Thyroid gland (tissue), 4 donors: ENCODE data around the gene EDAR. TPM values are rescaled to one million over a fixed set of nuclear protein-coding genes. Genes with fewer than 3 reads are reported as not detected.

Source experiments
- DNase-seq, 2 donors: peaks; one replicate each; pipeline ENCODE4 v3.0.0-alpha.2; 2019
- H3K27ac ChIP-seq, 3 donors: fragments of 200-600 bp; sonication (generic); 1 replicate in 2 of 3; 2 replicates in 1 of 3; pipeline ENCODE4 v1.5.1; 2016 to 2019; ENCODE audit warnings: mild to moderate bottlenecking in 1 of 3, moderate library complexity in 1 of 3
- H3K27me3 ChIP-seq: fragments of 200-600 bp; sonication (generic); one replicate; pipeline ENCODE4 v1.5.1; 2019
- H3K36me3 ChIP-seq, 2 donors: fragments of 200-600 bp; sonication (generic); one replicate each; pipeline ENCODE4 v1.5.1; 2016 to 2019
- H3K4me1 ChIP-seq, 2 donors: fragments of 200-600 bp; sonication (generic); one replicate each; pipeline ENCODE4 v1.5.1; 2017 to 2019
- H3K4me3 ChIP-seq, 3 donors: fragments of 200-600 bp; sonication (generic); replicated peaks in 1 of 3; 1 replicate in 2 of 3; 2 replicates in 1 of 3; pipeline ENCODE4 v1.5.1; 2016; ENCODE audit warnings: mild to moderate bottlenecking in 1 of 3
- H3K9me3 ChIP-seq: fragments of 200-600 bp; sonication (generic); one replicate; pipeline ENCODE4 v1.5.1; 2017
- CTCF ChIP-seq, 6 experiments: fragments of 200-600 bp in 3 of 6; fragments of 450-650 bp in 3 of 6; sonication (generic) in 3 of 6; IDR thresholded peaks; one replicate each; pipeline ENCODE4 v1.5.1; 2016 to 2019; ENCODE audit warnings: antibody characterized with exemption in 6 of 6, mild to moderate bottlenecking in 2 of 6, inconsistent platforms in 1 of 6, moderate library complexity in 1 of 6
- POLR2A ChIP-seq, 2 donors: fragments of 450-650 bp; IDR thresholded peaks; one replicate each; pipeline ENCODE4 v1.6.1; 2017; ENCODE audit warnings: antibody characterized with exemption in 2 of 2, mild to moderate bottlenecking in 2 of 2, moderate library complexity in 1 of 2
- WGBS, 2 donors: methylation state at CpG; one replicate each; pipeline ENCODE4 v1.1.5; 2017; 5-methylcytosine and 5-hydroxymethylcytosine counted together
- intact Hi-C: fragments of 100-400 bp; cut with DNase I; formaldehyde crosslinking; loops from one replicate; pipeline ENCODE4 v1.15.1; 2023
- total RNA-seq, 4 donors: library from RNA; depleted of rRNA; stranded (reverse); fragments of >200 nt; gene quantifications; one replicate each; pipeline ENCODE4 v1.2.3, GENCODE V29; 2016

Gene EDAR
- total RNA-seq, 4 donors from 2014 or later, result not detected

- no peaks in the 10 kb centered on the region for H3K27me3 ChIP-seq
- 72 to 86% methylated on average over 7 of the region's 7 CpGs for WGBS, 2 donors
- H3K4me1 ChIP-seq, result no peaks in the 10 kb centered on the region
- no peaks in the 10 kb centered on the region for H3K36me3 ChIP-seq
- no peak overlapping the region for H3K27ac ChIP-seq
- no peak overlapping the region for H3K4me3 ChIP-seq
- intact Hi-C loops, result no loop called here
- DNase-seq, result no peak
- H3K9me3 ChIP-seq, result no peaks in the 10 kb centered on the region
- no peak for TF ChIP-seq CTCF (IDR thresholded peaks at IDR 0.05)
- TF ChIP-seq POLR2A (IDR thresholded peaks at IDR 0.05), result no peak
Measured at GRCh38 chr2:108981846-108982245, 7.2 kb downstream of the EDAR start.

GRCh38 chr2:108980076-108980475 lies 8.9 kb downstream of the EDAR start:
- DNase-seq, result no peak
- Histone ChIP-seq H3K4me3 (no peak overlapping the region), H3K27me3 (no peaks in the 10 kb centered on the region), H3K36me3 (no peaks in the 10 kb centered on the region), H3K4me1 (no peaks in the 10 kb centered on the region), H3K27ac (no peak overlapping the region), H3K9me3 (no peaks in the 10 kb centered on the region)
- intact Hi-C loops, result no loop called here
- TF ChIP-seq CTCF (IDR thresholded peaks at IDR 0.05), result no peak
- TF ChIP-seq POLR2A (IDR thresholded peaks at IDR 0.05), result no peak
- WGBS, 2 donors, result 72 to 81% methylated on average over 6 of the region's 6 CpGs

- intact Hi-C loops, result no loop called here
- Histone ChIP-seq H3K9me3 (no peaks in the 10 kb centered on the region), H3K4me3 (no peak overlapping the region), H3K36me3 (no peaks in the 10 kb centered on the region), H3K27me3 (no peaks in the 10 kb centered on the region), H3K27ac (no peak overlapping the region), H3K4me1 (no peaks in the 10 kb centered on the region)
- 89 to 94% methylated on average over 3 of the region's 3 CpGs for WGBS, 2 donors
- no peak for DNase-seq
- TF ChIP-seq POLR2A (IDR thresholded peaks at IDR 0.05) (no peak), CTCF (IDR thresholded peaks at IDR 0.05) (no peak)
Measured at GRCh38 chr2:108979461-108979860, 9.6 kb downstream of the EDAR start.

- Histone ChIP-seq H3K27ac (no peak overlapping the region), H3K4me3 (no peak overlapping the region), H3K4me1 (no peaks in the 10 kb centered on the region), H3K9me3 (no peaks in the 10 kb centered on the region), H3K36me3 (no peaks in the 10 kb centered on the region), H3K27me3 (no peaks in the 10 kb centered on the region)
- no peak for DNase-seq
- 32 to 34% methylated on average over 7 of the region's 7 CpGs for WGBS, 2 donors
- TF ChIP-seq CTCF (IDR thresholded peaks at IDR 0.05), result no peak
- no peak for TF ChIP-seq POLR2A (IDR thresholded peaks at IDR 0.05)
- intact Hi-C loops, result no loop called here
Measured at GRCh38 chr2:108978709-108979111, 10.3 kb downstream of the EDAR start.

- 83 to 86% methylated on average over 14 of the region's 14 CpGs for WGBS, 2 donors
- TF ChIP-seq CTCF (IDR thresholded peaks at IDR 0.05) (no peak), POLR2A (IDR thresholded peaks at IDR 0.05) (no peak)
- H3K27ac ChIP-seq, result no peak overlapping the region
- no peaks in the 10 kb centered on the region for H3K36me3 ChIP-seq
- H3K4me1 ChIP-seq, result no peaks in the 10 kb centered on the region
- no peaks in the 10 kb centered on the region for H3K9me3 ChIP-seq
- H3K4me3 ChIP-seq, result no peak overlapping the region
- H3K27me3 ChIP-seq, result no peaks in the 10 kb centered on the region
- no peak for DNase-seq
- intact Hi-C loops, result no loop called here
Measured at GRCh38 chr2:108975613-108976435, 13.2 kb downstream of the EDAR start.
